ENCODE measurements around the gene TSC22D3. TPM values are rescaled to one million over a fixed set of nuclear protein-coding genes. Genes with fewer than 3 reads are reported as not detected.

Gene TSC22D3
- total and polyA plus RNA-seq, 2 experiments from 2014 or later = 35.9 to 49.0 TPM

GRCh38 chrX:107675823-107676555 lies 99.6 kb downstream of the TSC22D3 start:
- in situ Hi-C loops (cut with MboI) = no loop called here
- peak overlapping the region; percentile 96 for H3K27ac ChIP-seq

DNA sequence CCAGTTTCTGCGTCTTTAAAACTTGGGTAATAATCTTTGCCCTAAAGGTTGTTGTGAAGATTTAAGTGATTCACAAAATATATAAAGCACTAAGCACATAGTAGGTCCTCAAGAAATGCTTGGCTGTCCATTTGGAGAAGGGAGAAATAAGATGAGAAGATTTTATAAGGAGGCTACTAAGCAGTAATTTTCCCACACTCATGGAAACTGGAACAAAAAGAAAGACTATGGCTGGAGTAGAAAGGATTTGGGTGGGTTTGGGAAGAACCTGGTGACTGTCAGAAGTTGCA lies 100.3 kb downstream of the TSC22D3 start:
- Histone ChIP-seq H4K20me1 (ENCODE audit: insufficient read depth) (no peaks in the 10 kb centered on the region), H3K9me2 (ENCODE audit: insufficient read depth) (no peaks in the 10 kb centered on the region), H3K79me2 (ENCODE audit: insufficient read depth) (no peaks in the 10 kb centered on the region), H3K27me3 (replicated peaks; ENCODE audit: insufficient read depth) (no peaks in the 10 kb centered on the region), H3K36me3 (ENCODE audit: low read depth) (no peaks in the 10 kb centered on the region), H3K9ac (peak overlapping the region; percentile 90), H3F3A (ENCODE audit: insufficient read depth) (0 out of 2 replicates have a peak, but pooled peaks cover 9% of the 10 kb centered on the region), H3K9me3 (ENCODE audit: low read depth) (no peaks in the 10 kb centered on the region), H3K4me1 (ENCODE audit: insufficient read depth) (peaks cover 35% of the 10 kb centered on the region), H3K4me2 (ENCODE audit: unreplicated experiment) (peak overlapping the region; percentile 90), H2AFZ (no peak overlapping the region), H3K27ac (peak overlapping the region; percentile 96), H3K4me3 (no peak overlapping the region)
- TF ChIP-seq EZH2phosphoT487 (IDR thresholded peaks at IDR 0.05; ENCODE audit: insufficient read depth, low read depth) (no peak), EZH2 (IDR thresholded peaks at IDR 0.05; ENCODE audit: insufficient read depth, poor library complexity, severe bottlenecking) (no peak)
- in situ Hi-C loops (cut with MboI) = no loop called here
- DNase-seq = no peak
- 8 to 38% methylated on average over 1 of the region's 1 CpG for WGBS, 2 experiments (ENCODE audit: low coverage in 1 of 2, low lambda C conversion rate in 2 of 2, missing lambda C conversion rate in 2 of 2)

More at GRCh38 chrX:107675823-107676555, 99.6 kb downstream of the TSC22D3 start:
- Histone ChIP-seq H2AFZ (peak overlapping the region; percentile 69; the same call in 1 of the 2 replicates), H3K4me1 (ENCODE audit: insufficient read depth) (peaks cover 35% of the 10 kb centered on the region), H3K4me2 (ENCODE audit: unreplicated experiment) (peak overlapping the region; percentile 90), H4K20me1 (ENCODE audit: insufficient read depth) (no peaks in the 10 kb centered on the region), H3F3A (ENCODE audit: insufficient read depth) (0 out of 2 replicates have a peak, but pooled peaks cover 9% of the 10 kb centered on the region), H3K9me3 (ENCODE audit: low read depth) (no peaks in the 10 kb centered on the region), H3K36me3 (ENCODE audit: low read depth) (no peaks in the 10 kb centered on the region), H3K9ac (peak overlapping the region; percentile 90), H3K9me2 (ENCODE audit: insufficient read depth) (no peaks in the 10 kb centered on the region), H3K27me3 (replicated peaks; ENCODE audit: insufficient read depth) (no peaks in the 10 kb centered on the region), H3K79me2 (ENCODE audit: insufficient read depth) (no peaks in the 10 kb centered on the region), H3K4me3 (peak overlapping the region; percentile 76)
- 1 to 4% methylated on average over 7 of the region's 9 CpGs for WGBS, 2 experiments (ENCODE audit: low coverage in 1 of 2, low lambda C conversion rate in 2 of 2, missing lambda C conversion rate in 2 of 2)
- TF ChIP-seq EZH2phosphoT487 (IDR thresholded peaks at IDR 0.05; ENCODE audit: insufficient read depth, low read depth) (no peak), EZH2 (IDR thresholded peaks at IDR 0.05; ENCODE audit: insufficient read depth, poor library complexity, severe bottlenecking) (no peak)
- peak; percentile 71 for DNase-seq

DNA sequence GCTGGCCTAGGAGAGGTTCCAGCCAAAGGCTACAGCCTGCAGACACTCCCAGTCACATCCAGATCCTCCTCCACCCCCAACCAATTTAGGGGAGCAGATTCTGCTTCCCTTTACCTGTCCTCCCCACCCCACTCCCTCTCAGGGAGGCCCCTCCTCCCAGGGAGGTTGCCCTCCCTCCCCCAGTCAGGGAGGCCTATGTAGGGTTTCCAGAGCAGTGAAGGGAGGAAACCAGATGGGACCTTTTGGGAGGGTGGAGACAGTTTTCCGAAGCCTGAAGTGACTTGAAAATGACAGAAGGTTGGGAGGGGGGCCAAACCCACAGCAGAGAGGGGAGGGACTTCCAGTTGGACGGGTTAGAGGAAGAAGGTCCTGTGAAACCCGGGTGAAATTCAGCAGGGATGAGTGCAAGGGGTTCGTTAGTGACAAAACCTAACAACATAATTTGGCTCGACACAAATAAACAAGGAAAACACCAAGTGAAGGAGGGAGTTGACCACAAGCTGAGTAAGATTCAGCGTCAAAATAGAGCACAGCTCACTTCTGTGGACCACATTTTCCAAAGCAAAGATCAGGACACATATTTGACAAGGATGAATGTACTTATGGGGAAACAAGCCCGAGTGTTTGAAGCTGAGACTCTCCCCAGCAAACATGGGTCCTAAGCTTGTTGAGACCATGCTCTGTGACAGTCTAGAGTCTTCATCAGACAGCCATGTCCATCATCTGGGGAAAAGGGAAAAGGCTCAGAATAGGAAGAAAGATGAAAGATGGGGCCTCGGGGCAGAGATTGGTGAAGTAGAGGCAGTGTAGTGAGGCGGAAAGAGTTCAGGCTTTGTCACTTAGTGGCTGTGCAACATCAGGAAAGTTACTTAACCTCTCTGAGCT lies 100.9 kb downstream of the TSC22D3 start:
- no peak overlapping the region for H3K4me3 ChIP-seq
- no peaks in the 10 kb centered on the region for H3K9me3 ChIP-seq (ENCODE audit: low read depth)
- peaks cover 35% of the 10 kb centered on the region for H3K4me1 ChIP-seq (ENCODE audit: insufficient read depth)
- H3F3A ChIP-seq (ENCODE audit: insufficient read depth) = 0 out of 2 replicates have a peak, but pooled peaks cover 9% of the 10 kb centered on the region
- no peaks in the 10 kb centered on the region for H3K36me3 ChIP-seq (ENCODE audit: low read depth)
- no peaks in the 10 kb centered on the region for H3K79me2 ChIP-seq (ENCODE audit: insufficient read depth)
- H3K9me2 ChIP-seq (ENCODE audit: insufficient read depth) = no peaks in the 10 kb centered on the region
- H3K27ac ChIP-seq = peak overlapping the region; percentile 96
- H3K27me3 ChIP-seq (replicated peaks; ENCODE audit: insufficient read depth) = no peaks in the 10 kb centered on the region
- no peaks in the 10 kb centered on the region for H4K20me1 ChIP-seq (ENCODE audit: insufficient read depth)
- H3K9ac ChIP-seq = peak overlapping the region; percentile 90
- H2AFZ ChIP-seq = 0 out of 2 replicates have a peak overlapping the region, but pooled peaks have one; percentile 41
- WGBS, 2 experiments (ENCODE audit: low coverage in 1 of 2, low lambda C conversion rate in 2 of 2, missing lambda C conversion rate in 2 of 2) = 4 to 5% methylated on average over 8 to 9 of the region's 9 CpGs
- peak; percentile 75 for DNase-seq
- in situ Hi-C loops (cut with MboI) = loop anchor here (25.0 kb wide), 1 partner anchor 213 kb away; no protein-coding TSS in a partner anchor
- no peak for TF ChIP-seq EZH2 (IDR thresholded peaks at IDR 0.05; ENCODE audit: insufficient read depth, poor library complexity, severe bottlenecking)
- no peak for TF ChIP-seq EZH2phosphoT487 (IDR thresholded peaks at IDR 0.05; ENCODE audit: insufficient read depth, low read depth)
- H3K4me2 ChIP-seq (ENCODE audit: unreplicated experiment) = peak overlapping the region; percentile 5

GRCh38 chrX:107673933-107674479 lies 101.6 kb downstream of the TSC22D3 start:
- in situ Hi-C loops (cut with MboI) = loop anchor here (25.0 kb wide), 1 partner anchor 213 kb away; no protein-coding TSS in a partner anchor
- TF ChIP-seq EZH2 (IDR thresholded peaks at IDR 0.05; ENCODE audit: insufficient read depth, poor library complexity, severe bottlenecking) (no peak), EZH2phosphoT487 (IDR thresholded peaks at IDR 0.05; ENCODE audit: insufficient read depth, low read depth) (no peak)
- peak; percentile 59 for DNase-seq
- Histone ChIP-seq H3K4me2 (ENCODE audit: unreplicated experiment) (no peak overlapping the region), H4K20me1 (ENCODE audit: insufficient read depth) (no peaks in the 10 kb centered on the region), H3K9me2 (ENCODE audit: insufficient read depth) (no peaks in the 10 kb centered on the region), H3K4me3 (no peak overlapping the region), H3K79me2 (ENCODE audit: insufficient read depth) (no peaks in the 10 kb centered on the region), H2AFZ (0 out of 2 replicates have a peak overlapping the region, but pooled peaks have one; percentile 41), H3F3A (ENCODE audit: insufficient read depth) (0 out of 2 replicates have a peak, but pooled peaks cover 9% of the 10 kb centered on the region), H3K27me3 (replicated peaks; ENCODE audit: insufficient read depth) (no peaks in the 10 kb centered on the region), H3K27ac (peak overlapping the region; percentile 96), H3K36me3 (ENCODE audit: low read depth) (no peaks in the 10 kb centered on the region), H3K9ac (peak overlapping the region; percentile 90), H3K9me3 (ENCODE audit: low read depth) (no peaks in the 10 kb centered on the region), H3K4me1 (ENCODE audit: insufficient read depth) (peaks cover 35% of the 10 kb centered on the region)
- 11 to 23% methylated on average over 4 to 6 of the region's 7 CpGs for WGBS, 2 experiments (ENCODE audit: low coverage in 1 of 2, low lambda C conversion rate in 2 of 2, missing lambda C conversion rate in 2 of 2)
